Glomerular visceral epithelial cell (primary cell): ENCODE measurements around the gene KCNK5.

ENCODE experiments used
- DNase-seq: peaks from one replicate; pipeline ENCODE4 v3.0.0-alpha.2; 2016; ENCODE audit errors: extremely low spot score

The KCNK5 gene

DNA sequence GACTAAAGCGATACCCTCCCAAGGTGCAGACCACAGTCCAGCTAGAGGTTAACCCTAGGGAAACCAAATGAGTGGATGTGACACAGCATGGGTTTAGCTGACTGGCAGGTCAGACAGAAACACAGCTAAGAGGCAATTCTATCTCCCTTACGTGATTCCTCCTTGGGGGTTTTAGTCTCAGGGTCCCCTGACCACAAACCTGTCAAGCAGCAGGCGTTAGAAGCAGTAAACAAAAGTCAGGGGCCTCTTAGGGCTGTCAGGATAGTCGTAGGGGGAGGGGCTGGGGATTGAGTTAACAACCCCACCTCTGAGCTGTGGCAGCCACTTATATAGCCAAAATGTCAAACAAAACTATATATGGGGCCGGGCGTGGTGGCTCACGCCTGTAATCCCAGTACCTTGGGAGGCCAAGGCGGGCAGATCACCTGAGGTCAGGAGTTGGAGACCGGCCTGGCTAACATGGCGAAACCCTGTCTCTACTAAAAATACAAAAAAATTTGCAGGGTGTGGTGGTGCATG, 13.6 kb downstream of the KCNK5 start:
- no peak for DNase-seq

DNA sequence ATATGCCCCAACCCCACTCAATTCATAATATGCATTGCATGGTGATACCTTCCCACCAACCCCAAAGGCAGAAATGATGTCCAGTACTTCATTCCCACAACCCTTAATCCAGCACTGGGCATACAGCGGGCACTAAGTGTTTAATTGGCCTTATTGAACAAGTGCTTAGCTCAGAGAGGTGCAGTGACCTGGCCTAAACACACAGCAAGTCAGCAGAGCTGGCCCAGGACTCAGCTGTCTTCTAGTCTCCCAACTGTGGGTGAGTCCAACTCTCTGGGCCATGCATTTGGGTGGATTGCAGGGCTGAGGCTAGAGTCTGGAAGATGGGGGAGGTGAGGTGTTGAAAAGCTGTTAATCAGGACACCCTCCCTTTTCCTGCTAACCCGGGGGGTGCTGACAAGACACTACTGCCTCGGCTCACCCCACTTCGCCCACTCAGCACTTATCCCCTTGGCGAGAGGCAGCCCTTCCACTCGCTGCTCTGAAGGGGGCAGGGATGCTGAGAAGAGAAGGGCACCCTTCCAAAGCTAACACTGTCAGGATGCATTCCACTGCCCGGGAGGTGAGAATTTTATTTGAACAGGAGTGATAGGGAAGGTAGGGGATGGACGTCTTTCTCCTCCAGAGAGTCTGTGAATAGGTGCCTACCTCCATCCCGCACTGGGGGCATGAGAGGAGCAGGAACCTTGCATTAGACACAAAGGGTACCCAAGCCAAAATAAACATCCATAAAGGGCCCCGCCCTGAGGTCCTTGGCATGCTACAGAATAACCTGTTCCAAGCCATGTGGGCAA, 14.2 kb downstream of the KCNK5 start:
- no peak for DNase-seq

DNA sequence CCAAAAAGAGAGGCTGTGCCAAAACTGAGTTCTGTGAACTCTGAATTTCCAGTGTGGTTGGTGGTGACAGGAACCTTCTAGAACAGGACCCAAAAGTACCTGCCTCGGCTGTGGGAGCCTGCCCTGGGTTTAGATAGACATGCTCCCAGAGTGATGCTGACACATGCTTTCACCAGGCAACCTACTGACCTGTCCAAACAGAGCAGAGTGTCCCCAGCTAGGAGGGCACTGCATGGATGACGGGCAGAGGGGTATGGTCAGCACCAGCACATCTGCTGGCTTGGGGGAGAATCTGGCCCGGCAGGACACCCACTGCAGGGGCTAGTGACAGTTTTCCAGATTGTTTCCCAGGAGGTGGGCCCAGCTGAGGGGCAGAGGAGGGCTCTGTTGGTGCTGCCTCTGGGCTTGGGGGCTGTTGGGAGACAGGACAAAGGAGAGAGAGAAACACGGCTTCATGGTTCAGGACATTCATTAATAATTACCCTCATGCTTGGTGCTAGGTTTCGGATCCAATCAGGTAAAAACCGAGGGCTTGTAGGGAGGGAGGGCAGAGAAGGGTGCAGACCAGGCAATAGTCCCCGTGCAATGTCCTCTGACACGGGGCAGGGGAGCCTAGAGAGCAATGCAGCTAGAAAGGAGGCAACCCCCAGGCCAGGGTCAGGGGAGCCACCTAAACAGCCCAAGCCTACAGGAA, 15.0 kb downstream of the KCNK5 start:
- no peak for DNase-seq

DNA sequence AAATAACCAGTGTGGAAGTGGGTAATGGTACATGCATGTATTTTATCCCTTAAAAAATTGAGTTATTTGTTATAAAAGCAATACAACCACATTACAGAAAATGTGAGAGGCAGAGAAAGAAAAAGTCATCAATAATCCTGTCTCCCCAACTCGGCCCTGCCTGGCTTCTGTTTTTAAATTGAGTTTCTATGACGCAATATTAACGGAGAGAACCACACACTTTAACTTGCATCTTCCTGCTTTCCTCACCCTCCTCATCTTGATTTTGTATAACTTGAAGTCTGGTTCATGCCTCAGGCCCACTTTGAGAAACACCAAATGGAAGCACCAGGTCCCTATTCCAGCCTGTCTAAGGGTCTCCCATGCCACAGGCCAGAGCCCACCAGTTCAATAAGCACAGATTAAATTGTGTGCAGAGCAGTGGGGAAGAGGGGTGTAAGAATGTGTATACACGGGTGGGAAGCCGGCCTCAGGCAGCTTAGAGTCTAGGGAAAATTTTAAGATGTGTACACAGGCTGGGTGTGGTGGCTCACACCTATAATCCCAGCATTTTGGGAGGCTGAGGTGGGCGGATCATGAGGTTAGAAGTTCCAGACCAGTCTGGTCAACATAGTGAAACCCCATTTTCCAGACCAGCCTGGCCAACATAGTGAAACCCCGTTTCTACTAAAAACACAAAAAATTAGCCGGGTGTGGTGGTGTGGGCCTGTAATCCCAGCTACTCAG, 15.9 kb downstream of the KCNK5 start:
- no peak for DNase-seq

DNA sequence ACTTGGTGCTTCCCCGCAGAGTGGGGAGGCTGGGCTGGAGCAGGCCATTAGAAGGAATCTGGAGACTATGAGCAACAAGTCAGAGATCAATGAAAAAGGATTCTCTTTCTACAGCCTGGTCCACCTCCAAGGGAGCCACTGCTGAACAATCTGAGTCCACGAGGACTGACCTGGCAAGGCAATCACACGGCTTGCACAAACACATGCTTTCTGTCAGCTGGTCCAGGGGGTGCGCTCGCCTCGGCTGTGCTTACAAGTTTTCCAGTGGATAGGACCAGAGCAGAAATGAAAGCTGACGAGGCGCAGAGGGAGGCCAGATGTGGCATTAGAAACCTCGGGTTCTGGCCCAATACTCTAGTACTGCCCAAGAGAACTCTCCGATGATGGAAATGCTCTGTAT, 18.1 kb downstream of the KCNK5 start:
- DNase-seq: no peak

DNA sequence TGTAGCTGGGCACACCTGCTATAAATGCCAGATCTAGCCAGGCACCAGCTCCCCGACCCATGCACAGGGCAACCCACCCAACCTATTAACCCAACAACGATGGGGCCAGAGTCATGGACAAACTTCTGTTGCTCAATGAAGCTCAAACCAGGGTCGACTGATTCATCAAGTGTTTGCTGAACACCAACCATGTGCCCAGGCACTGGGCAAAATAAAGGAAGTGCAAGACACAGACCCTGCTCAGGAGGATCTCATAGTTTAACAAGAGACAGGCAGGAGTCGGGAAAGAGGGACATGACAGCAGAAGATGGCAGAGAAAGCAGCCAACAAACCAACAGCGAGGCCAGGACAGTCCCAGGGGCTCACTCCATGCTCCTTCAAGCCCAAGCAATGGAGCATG, 18.8 kb downstream of the KCNK5 start:
- no peak for DNase-seq

DNA sequence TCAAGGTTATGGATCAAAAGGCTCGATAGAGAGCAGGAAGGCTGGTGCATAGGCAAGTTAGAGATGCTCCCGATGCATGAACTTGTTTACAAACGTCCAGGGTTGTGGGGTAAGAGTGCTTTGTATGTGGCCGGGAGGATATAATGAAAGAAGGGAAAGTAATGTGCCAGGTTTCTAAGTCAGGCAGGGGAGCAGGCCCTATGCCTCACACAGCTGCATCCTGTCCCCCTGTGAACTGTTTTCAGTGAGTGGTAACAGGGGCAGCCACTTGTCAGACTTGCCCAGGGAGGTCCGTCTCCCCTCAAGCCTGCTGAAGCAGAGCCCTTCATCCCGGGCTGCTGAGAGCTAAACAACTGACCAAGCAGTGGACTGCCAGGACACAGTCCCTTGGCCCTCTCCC, 19.4 kb downstream of the KCNK5 start:
- no peak for DNase-seq

DNA sequence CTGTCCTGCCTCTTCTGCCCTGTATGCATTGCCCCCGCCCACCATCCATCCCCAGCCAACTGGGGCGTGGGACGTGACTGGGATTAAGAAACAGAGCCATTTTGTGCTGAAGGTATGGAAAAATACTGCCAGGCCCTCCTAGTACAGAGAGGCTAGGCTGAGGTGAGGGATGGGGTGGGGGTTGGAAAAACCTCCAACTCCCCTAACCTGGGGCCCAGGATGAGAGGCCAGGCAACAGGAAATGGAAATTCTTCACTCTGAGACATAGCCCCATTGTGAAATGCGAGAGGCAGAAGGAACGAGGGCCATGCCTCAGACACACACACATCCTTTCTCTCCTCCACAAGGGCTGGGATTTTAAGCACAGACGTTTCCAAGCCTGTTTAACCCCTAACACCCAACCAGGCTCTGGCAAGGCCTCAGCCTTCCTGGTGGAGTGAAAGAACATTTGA, 19.9 kb downstream of the KCNK5 start:
- DNase-seq: no peak

DNA sequence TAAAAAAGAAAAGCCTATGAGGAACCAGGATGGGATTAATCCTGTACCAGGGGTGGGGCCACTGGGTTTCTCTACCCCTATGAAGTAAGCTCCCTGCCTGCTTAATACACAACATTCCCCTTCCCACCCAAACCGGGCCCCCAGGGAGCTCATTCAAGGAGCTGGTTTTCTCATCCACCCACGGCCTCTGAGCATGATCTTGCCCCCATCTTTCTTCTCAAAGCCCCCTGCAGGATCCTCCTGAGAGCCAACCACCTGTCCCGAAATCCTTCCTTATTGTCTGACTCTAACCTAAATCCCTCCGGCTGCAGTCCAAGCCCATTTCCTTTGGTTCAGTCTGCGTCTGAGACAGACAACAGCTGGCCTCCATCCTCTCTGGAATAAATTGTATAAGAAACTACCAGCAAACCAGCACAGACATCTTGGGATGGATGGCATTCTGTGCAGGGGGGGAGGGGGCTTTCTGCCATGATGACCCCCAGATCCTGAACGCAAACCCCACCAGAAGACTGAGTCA, 21.0 kb downstream of the KCNK5 start:
- no peak for DNase-seq

DNA sequence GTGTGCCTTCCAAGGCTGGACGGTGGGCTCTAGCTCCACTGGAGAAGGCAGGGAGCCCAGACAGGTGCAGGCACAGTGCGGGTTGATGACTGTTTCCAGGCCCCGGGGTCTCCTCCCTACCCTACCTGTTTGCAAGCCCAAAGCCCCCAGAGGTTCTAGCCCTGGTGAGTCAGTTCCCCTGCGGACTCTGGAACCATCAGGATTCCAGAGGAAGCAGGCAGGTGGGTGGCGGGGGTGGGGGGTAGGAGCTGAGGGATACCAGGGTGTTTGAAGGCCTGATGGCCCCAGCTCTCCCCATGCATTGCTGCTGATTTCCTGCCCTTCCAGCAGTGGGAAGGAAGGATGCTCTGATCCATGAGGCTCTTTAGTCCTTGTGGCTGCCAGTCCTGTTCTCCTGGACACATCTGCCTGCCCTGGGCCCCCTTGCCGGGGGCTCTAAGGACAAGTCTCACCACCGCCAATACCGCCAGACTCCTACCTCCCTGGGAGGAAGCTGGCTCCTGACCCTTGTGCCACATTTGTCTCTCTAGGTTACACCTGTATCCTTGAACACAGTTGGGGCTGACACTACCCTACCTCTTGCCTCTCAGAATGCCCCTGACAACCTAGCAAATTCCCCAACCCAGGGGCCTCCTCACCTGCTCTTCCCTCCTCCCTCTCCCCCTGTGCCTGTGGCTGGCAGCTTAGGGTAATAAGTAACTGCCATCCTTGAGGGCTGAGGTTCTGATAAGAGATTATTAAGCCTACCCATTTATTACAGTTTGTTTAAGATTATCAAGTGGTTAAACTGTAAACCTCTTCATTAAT, 21.7 kb downstream of the KCNK5 start:
- no peak for DNase-seq

DNA sequence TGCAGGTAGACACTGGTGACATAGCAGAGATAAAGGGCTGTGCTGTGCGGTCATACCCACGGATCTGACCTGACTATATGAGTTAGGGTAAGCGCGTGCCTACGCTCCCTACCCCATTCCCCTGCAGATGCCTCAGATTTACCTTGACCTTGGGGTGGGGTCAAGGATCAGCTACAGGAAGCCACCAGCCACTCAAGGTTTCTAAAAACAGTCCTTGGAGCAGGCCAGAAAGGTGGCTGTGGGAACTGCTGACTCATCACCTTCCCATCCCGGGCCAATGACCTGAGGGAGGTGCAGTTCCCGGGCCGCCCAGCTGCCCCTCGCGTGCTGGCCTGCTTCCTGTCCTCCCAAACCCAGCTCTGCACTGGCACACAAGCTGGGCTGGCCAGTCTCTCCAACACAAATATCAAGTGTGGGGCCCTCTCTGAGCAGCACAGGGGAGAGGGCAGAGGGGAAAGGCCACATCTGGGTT, 23.0 kb downstream of the KCNK5 start:
- DNase-seq: no peak

DNA sequence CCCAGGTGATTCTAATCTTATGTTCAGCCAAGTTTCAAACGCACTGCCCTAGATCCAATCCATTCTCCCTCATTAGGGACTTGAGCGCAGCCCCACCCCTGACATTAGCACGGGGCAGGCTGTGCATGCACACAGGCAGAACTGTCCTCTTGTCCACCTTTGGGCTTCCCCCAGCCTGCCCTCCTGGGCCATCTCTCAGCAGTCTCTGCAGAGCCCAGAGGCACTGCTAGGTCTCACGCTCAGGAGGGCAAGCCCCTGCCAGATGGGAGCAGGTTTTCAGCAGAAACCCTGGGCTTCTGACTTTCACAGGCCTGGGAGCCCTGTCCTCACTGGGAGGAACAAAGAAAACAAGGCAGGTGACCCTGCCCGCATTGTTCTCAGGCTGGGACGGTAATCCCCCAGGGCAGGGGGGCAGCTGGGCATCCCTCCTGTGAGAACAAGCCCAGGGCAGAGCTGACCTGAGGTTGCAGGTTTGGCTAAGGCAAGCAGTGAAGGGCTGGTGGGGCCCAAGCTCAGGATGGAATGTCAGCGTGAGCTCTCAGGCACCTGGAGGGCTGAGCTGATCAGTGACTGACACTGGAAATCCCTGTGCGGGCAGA, 24.5 kb downstream of the KCNK5 start:
- DNase-seq: no peak

DNA sequence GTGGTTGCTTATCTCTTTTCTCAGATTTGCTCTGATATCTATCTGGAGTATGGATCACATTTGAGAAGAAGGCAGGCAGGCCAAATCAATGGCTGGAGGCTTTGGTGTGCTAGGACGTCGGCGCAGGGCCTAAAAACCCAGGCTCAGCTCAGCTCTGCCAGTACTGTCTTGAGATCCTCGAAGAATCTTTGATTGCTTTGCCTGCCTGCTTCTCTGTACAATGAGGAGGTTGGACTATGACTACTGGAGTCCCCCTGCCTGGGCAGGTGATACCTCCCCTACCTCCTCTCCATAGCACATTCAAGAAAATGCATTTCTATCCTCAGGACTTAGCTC, 25.1 kb downstream of the KCNK5 start:
- DNase-seq: no peak

DNA sequence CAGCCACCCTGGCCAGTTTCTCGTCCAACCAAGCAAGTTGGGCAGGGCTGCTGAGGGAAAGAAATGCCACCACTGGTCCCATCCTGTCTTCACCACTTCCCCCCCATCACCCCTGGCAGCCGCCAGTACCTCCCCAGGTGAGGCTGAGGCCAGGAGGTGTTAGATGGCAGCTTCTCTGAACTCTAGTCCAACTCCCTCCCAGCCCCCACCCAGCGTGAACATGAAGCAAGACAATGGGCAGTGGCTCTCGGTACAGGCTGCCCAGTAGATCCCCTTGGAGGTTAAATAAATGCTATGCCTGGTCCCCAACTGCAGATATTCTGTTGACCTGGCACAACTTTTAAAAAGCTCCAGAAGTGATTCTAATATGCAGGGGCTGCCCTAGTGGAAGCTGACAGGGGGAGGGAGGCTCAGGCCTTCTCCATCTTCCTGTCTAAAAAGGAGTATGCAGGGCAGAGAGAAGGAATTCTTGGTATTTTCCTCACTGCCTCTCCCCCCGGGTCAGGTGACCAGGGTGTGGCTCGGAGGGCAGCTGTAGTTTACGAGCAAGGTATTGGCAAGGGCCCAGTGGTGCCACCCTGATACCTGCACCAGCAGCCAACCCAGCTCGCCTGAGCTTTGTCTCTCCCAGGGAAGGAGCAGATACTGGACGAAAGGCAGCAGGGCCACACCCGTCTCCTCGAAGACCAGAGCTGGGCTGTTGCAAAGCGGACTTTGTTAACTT, 25.7 kb downstream of the KCNK5 start:
- DNase-seq: no peak

DNA sequence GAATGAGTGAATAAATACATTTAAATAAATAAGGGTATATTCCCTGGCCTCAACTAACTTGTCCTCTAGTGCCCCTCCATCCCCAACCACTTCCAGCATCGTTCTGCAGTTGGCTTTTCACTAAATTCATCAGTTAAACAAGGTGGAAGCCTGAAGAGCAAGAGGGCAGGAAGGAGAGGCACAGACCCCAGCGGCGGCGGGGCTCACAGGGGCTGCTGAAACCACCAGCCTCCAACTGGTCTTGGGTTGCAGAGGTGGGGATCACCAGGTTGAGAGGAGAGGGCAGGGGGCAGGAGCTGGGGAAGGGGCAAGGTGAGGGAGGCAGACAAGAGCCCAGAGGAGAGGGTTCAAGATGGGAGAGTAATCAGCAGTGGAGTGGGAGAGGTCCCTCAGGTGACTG, 27.1 kb downstream of the KCNK5 start:
- DNase-seq: no peak

DNA sequence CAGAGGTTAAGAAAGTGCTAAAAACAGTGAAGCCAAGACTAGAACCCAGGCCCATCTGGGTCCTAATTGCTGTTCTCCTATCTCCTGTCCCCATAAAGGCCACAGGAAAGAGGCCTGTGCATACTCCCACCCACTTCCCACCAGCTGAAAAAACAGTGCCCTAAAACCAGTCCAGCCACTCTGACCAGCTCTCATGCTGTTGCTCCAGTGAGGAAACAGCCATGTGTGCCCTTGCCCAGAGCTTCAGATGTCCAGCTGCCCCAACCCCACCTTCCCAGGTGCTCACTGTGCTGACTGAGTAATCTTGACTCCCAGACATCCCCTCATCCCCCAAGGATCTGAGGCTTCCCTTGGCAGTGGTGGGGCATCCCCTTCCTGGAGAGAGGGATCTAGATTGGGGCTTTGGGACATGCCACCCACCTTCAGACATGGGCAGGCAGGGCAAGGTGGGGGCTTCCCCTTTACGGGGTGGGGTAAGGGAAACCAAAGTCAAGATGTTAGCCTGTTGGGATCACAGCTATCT, 28.7 kb downstream of the KCNK5 start:
- DNase-seq: no peak

DNA sequence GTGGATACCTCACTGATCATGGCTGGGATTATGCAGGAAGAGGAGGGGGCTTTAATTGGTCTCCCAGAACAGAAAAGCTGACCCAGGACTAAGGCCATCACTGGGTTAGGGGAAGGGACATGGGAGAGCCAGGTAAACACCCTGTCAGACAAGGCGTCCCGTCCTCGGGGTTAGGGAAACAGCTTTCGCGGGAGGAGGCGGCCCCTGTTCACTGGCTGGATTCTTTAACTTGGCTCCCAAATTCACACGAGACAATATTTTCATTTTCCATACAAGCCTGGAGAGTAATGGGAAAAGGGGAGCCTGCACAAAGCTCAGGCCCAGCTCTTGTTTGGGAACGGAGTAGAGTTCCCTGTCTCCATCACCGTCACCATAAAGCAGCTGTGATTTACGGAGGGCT, 29.3 kb downstream of the KCNK5 start:
- no peak for DNase-seq

DNA sequence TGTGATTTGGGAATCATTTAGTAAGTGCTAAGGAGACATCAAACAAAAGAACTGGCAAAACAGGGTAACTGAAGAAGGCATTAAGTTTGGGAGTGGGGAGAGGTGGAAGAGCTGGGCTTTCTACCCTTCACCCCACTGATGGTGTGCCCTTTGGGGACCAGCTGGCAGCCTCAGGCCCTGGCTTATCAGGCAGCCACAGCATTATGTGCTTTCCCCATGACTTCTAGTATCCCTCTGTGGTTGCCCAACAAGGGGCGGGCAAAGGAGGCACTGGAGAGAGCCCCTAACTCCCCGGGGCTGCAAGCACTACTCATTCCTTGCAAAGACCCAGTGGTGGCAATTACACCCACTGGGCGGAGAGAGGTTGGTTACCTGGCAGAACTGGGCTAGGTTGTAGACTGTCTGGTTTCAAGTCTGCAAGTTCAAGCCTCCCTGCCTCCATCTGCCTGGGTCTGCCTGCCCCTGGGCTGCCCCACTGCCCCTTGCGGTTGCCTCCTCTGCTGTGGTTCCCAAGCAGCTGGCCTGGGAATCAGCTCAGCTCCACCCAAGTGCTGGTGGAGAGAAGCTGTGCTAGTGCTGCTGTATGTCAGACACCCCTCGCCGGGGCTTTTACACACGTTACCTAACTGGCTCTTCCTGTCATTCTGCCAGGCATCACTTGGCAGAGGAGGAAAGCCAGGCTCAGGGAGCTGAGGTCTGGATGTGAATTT, 29.9 kb downstream of the KCNK5 start:
- DNase-seq: no peak

DNA sequence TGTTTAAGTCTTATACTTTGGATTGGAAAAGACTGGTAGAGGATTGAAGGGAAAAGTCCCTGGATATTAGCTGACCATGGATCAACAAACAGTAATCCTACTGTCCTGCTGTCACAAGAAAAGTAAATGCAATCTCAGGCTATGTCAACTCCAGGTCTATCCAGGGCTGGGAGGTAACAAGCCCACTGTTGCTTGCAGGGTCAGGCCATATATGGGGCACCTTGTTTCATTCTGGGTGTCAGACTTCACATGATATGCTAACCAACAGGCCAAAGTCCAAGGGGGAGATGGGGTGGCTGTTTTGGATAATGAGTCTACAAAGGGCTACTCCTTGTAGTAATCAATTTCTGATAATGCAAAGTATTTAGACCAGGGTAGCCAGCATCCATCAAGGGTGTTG, 30.7 kb downstream of the KCNK5 start:
- DNase-seq: no peak
